Spleen (tissue), 11 donors: ENCODE measurements around the gene GLRA3. TPM values are rescaled to one million over a fixed set of nuclear protein-coding genes. Genes with fewer than 3 reads are reported as not detected.

Source experiments
- DNase-seq: peaks from one replicate; pipeline ENCODE4 v3.0.0-alpha.2; 2020
- H3K27ac ChIP-seq, 8 donors: fragments of 200-600 bp; sonication (generic) in 7 of 8; 1 replicate in 4 of 8; 2 replicates in 4 of 8; pipeline versions ENCODE4 v1.5.0 to v1.8.0; 2016 to 2021; ENCODE audit warnings: inconsistent platforms in 4 of 8, mild to moderate bottlenecking in 4 of 8, moderate library complexity in 1 of 8
- H3K27me3 ChIP-seq, 7 donors: fragments of 200-600 bp; sonication (generic) in 6 of 7; replicated peaks in 1 of 7; 1 replicate in 4 of 7; 2 replicates in 3 of 7; pipeline versions ENCODE4 v1.5.0 to v1.8.0; 2016 to 2021; ENCODE audit warnings: inconsistent platforms in 3 of 7, mild to moderate bottlenecking in 1 of 7
- H3K36me3 ChIP-seq, 6 donors: fragments of 200-600 bp; sonication (generic) in 5 of 6; 1 replicate in 4 of 6; 2 replicates in 2 of 6; pipeline versions ENCODE4 v1.5.0 to v1.8.0; 2016 to 2021; ENCODE audit warnings: inconsistent platforms in 2 of 6
- H3K4me1 ChIP-seq, 6 donors: fragments of 200-600 bp; sonication (generic) in 5 of 6; 1 replicate in 3 of 6; 2 replicates in 3 of 6; pipeline versions ENCODE4 v1.5.0 to v1.8.0; 2016 to 2021; ENCODE audit warnings: inconsistent platforms in 3 of 6
- H3K4me3 ChIP-seq, 8 donors: fragments of 200-600 bp; sonication (generic) in 7 of 8; 1 replicate in 4 of 8; 2 replicates in 4 of 8; pipeline versions ENCODE4 v1.5.0 to v1.8.0; 2016 to 2021; ENCODE audit warnings: inconsistent platforms in 4 of 8, mild to moderate bottlenecking in 4 of 8, moderate library complexity in 2 of 8
- H3K9me3 ChIP-seq, 8 donors: fragments of 200-600 bp; sonication (generic) in 7 of 8; 1 replicate in 4 of 8; 2 replicates in 4 of 8; pipeline versions ENCODE4 v1.5.0 to v1.8.0; 2016 to 2021; ENCODE audit warnings: inconsistent platforms in 4 of 8
- CTCF ChIP-seq, 11 experiments: fragments of 200-600 bp in 7 of 11; fragments of 450-650 bp in 4 of 11; sonication (generic) in 4 of 11; IDR thresholded peaks in 8 of 11; conservative IDR thresholded peaks in 3 of 11; 1 replicate in 7 of 11; 2 replicates in 4 of 11; pipeline versions ENCODE4 v1.4.0 to v1.8.0; 2016 to 2021; ENCODE audit warnings: antibody characterized with exemption in 11 of 11, inconsistent platforms in 4 of 11, mild to moderate bottlenecking in 1 of 11
- POLR2A ChIP-seq, 3 donors: fragments of 450-650 bp; IDR thresholded peaks; one replicate each; pipeline ENCODE4 v1.5.1; 2017; ENCODE audit warnings: antibody characterized with exemption in 3 of 3, mild to moderate bottlenecking in 1 of 3
- POLR2AphosphoS5 ChIP-seq, 3 donors: sonication (generic); formaldehyde crosslinking; IDR thresholded peaks; one replicate each; pipeline ENCODE4 v1.5.1; 2017; ENCODE audit warnings: antibody characterized with exemption in 3 of 3
- WGBS, 5 donors: extraction: QIAGEN DNeasy Blood & Tissue Kit in 3 of 5; methylation state at CpG; one replicate each; pipeline versions ENCODE4 v1.1.5 to v1.1.7; 2013 to 2018; 5-methylcytosine and 5-hydroxymethylcytosine counted together
- intact Hi-C: fragments of 100-400 bp; cut with DNase I; formaldehyde crosslinking; loops from one replicate; pipeline ENCODE4 v1.15.0; 2023; ENCODE audit warnings: low total_unique reads
- polyA plus RNA-seq, 3 donors: library from polyadenylated mRNA; stranded (reverse); fragments of 200-250 nt; gene quantifications; one replicate each; pipeline ENCODE4 v1.2.1, GENCODE V29; 2013
- total RNA-seq, 7 donors: library from RNA; depleted of rRNA in 3 of 7; stranded (reverse); fragments of >200 nt in 3 of 7; fragmentation: NEBNext Ultra II Directional in 4 of 7; extraction: Animal tissue kit (Norgen Biotek cat#: 25700) in 4 of 7; gene quantifications; one replicate each; pipeline versions ENCODE4 v1.1.0 to v1.2.1, GENCODE V29; 2016 to 2021
- donor health status: healthy with polysubstance abuse.
- donor health status: DM: no; HTN: no; CAD: no; lungs with moderate emphysema.
- donor health status: DM: no; HTN: no; CAD: no.
- donor health status: Bipolar disorder and iron deficiency.
- donor health status: healthy.
- donor health status: DM: no; HTN: no; CAD: no.
- donor health status: DM: yes; HTN: yes; CAD: no.

GLRA3 gene
- total and polyA plus RNA-seq, 10 donors, result 0.02 to 0.20 (median 0.06) TPM; not detected in 2

- Histone ChIP-seq H3K4me1 (no peaks in the 10 kb centered on the region), H3K36me3 (no peaks in the 10 kb centered on the region), H3K27ac (no peak overlapping the region), H3K9me3 (peaks cover 0 to 28% (median 23%) of the 10 kb centered on the region in 8 donors), H3K27me3 (no peaks in the 10 kb centered on the region), H3K4me3 (no peak overlapping the region)
- TF ChIP-seq CTCF (IDR thresholded peaks at IDR 0.05 in 8 of 11, conservative IDR thresholded peaks at IDR 0.05 in 3 of 11), result no peak
- TF ChIP-seq POLR2A (IDR thresholded peaks at IDR 0.05), result no peak
- TF ChIP-seq POLR2AphosphoS5 (IDR thresholded peaks at IDR 0.05), result no peak
- intact Hi-C loops, result no loop called here
- no peak for DNase-seq
These were observed 142.2 kb downstream of the GLRA3 start for GRCh38 chr4:174686826-174687225.

- whole genome bisulfite sequencing, 5 donors, result 69 to 86% (median 74%) methylated on average over 4 of the region's 4 CpGs
- no peak overlapping the region for H3K27ac ChIP-seq
- no peaks in the 10 kb centered on the region for H3K36me3 ChIP-seq
- no peak overlapping the region for H3K4me3 ChIP-seq
- H3K4me1 ChIP-seq, result no peaks in the 10 kb centered on the region
- H3K27me3 ChIP-seq, result no peaks in the 10 kb centered on the region
- intact Hi-C loops, result no loop called here
- no peak for TF ChIP-seq CTCF (IDR thresholded peaks at IDR 0.05 in 8 of 11, conservative IDR thresholded peaks at IDR 0.05 in 3 of 11)
- TF ChIP-seq POLR2A (IDR thresholded peaks at IDR 0.05), result no peak
- no peak for TF ChIP-seq POLR2AphosphoS5 (IDR thresholded peaks at IDR 0.05)
- no peak for DNase-seq
- H3K9me3 ChIP-seq, result no peaks in the 10 kb centered on the region
These were observed 147.2 kb downstream of the GLRA3 start for GRCh38 chr4:174681723-174682300.

- WGBS, 5 donors, result 85 to 94% (median 93%) methylated on average over 1 of the region's 1 CpG
- DNase-seq, result no peak
- Histone ChIP-seq H3K9me3 (no peaks in the 10 kb centered on the region), H3K4me3 (no peak overlapping the region), H3K27me3 (no peaks in the 10 kb centered on the region), H3K27ac (no peak overlapping the region), H3K36me3 (no peaks in the 10 kb centered on the region), H3K4me1 (no peaks in the 10 kb centered on the region)
- intact Hi-C loops, result no loop called here
- TF ChIP-seq CTCF (IDR thresholded peaks at IDR 0.05 in 8 of 11, conservative IDR thresholded peaks at IDR 0.05 in 3 of 11) (no peak), POLR2AphosphoS5 (IDR thresholded peaks at IDR 0.05) (no peak), POLR2A (IDR thresholded peaks at IDR 0.05) (no peak)
These were observed 154.7 kb downstream of the GLRA3 start for GRCh38 chr4:174674305-174674840.

GRCh38 chr4:174673865-174674264 is 155.2 kb downstream of the GLRA3 start:
- TF ChIP-seq POLR2A (IDR thresholded peaks at IDR 0.05) (no peak), POLR2AphosphoS5 (IDR thresholded peaks at IDR 0.05) (no peak), CTCF (IDR thresholded peaks at IDR 0.05 in 8 of 11, conservative IDR thresholded peaks at IDR 0.05 in 3 of 11) (no peak)

More at GRCh38 chr4:174673865-174674264, 155.2 kb downstream of the GLRA3 start:
- Histone ChIP-seq H3K27me3 (no peaks in the 10 kb centered on the region), H3K4me3 (no peak overlapping the region), H3K9me3 (no peaks in the 10 kb centered on the region), H3K36me3 (no peaks in the 10 kb centered on the region), H3K27ac (no peak overlapping the region), H3K4me1 (no peaks in the 10 kb centered on the region)
- intact Hi-C loops, result no loop called here
- DNase-seq, result no peak
